Pancreas (tissue), 10 donors: ENCODE results near the gene FLT1. TPM values are rescaled to one million over a fixed set of nuclear protein-coding genes. Genes with fewer than 3 reads are reported as not detected.

Source experiments
- ATAC-seq, 4 donors: fragments of 200-7000 bp; cut with Tn5 transposase; one replicate each; pipeline versions ENCODE4 v1.8.0 to v1.9.1; 2020; ENCODE audit warnings: mild to moderate bottlenecking in 4 of 4, moderate library complexity in 4 of 4
- DNase-seq, 6 donors: peaks; one replicate each; pipeline ENCODE4 v3.0.0-alpha.2; 2020
- FAIRE-seq: peaks from 2 replicates; lab custom pipeline; 2012; peaks lifted over from hg19 to GRCh38; lab: Jason Lieb, UNC
- H3K27ac ChIP-seq, 4 donors: fragments of 200-600 bp; sonication (generic); 1 replicate in 3 of 4; 2 replicates in 1 of 4; pipeline versions ENCODE4 v1.5.0 to v1.8.0; 2020
- H3K27me3 ChIP-seq, 4 donors: fragments of 200-600 bp; one replicate each; pipeline ENCODE4 v1.8.0; 2021
- H3K36me3 ChIP-seq, 3 donors: fragments of 200-600 bp; sonication (generic) in 1 of 3; one replicate each; pipeline versions ENCODE4 v1.5.0 to v1.8.0; 2020 to 2021
- H3K4me1 ChIP-seq, 3 donors: fragments of 200-600 bp; one replicate each; pipeline ENCODE4 v1.8.0; 2021
- H3K4me3 ChIP-seq, 4 donors: fragments of 200-600 bp; sonication (generic) in 2 of 4; one replicate each; pipeline versions ENCODE4 v1.5.0 to v1.8.0; 2020 to 2021
- H3K9me3 ChIP-seq, 4 donors: fragments of 200-600 bp; one replicate each; pipeline ENCODE4 v1.8.0; 2021
- CTCF ChIP-seq, 4 donors: fragments of 200-600 bp; sonication (generic) in 3 of 4; IDR thresholded peaks; one replicate each; pipeline versions ENCODE4 v1.5.0 to v1.8.0; 2021; ENCODE audit warnings: antibody characterized with exemption in 4 of 4
- WGBS, 2 donors: extraction: QIAGEN DNeasy Blood & Tissue Kit; methylation state at CpG; one replicate each; pipeline ENCODE4 v1.1.7; 2013; 5-methylcytosine and 5-hydroxymethylcytosine counted together
- intact Hi-C, 3 donors: fragments of 100-400 bp; cut with DNase I; formaldehyde crosslinking; loops; one replicate each; pipeline versions ENCODE4 v1.11.1 to v1.14.2; 2022
- polyA plus RNA-seq, 2 donors: library from polyadenylated mRNA; stranded (reverse); fragments of 200-250 nt; gene quantifications; one replicate each; pipeline ENCODE4 v1.2.3, GENCODE V29; 2013
- total RNA-seq, 6 donors: library from RNA; stranded (reverse); fragmentation: NEBNext Ultra II Directional in 4 of 6; extraction: Animal tissue kit (Norgen Biotek cat#: 25700) in 4 of 6; gene quantifications; one replicate each; pipeline versions ENCODE4 v1.2.1 to v1.2.4, GENCODE V29; 2021 to 2023
- donor health status: healthy with polysubstance abuse.
- donor health status: DM: no; HTN: no; CAD: no; lungs with moderate emphysema.
- donor health status: DM: no; HTN: no; CAD: no.
- donor health status: control.
- donor health status: control.
- donor health status: Bipolar disorder and iron deficiency.
- donor health status: DM: yes; HTN: yes; CAD: no.
- donor health status: DM: no; HTN: no; CAD: no.
- donor health status: DM: no; HTN: no; CAD: no.
- donor health status: DM: yes; HTN: yes; CAD: no.

FLT1 gene
- total and polyA plus RNA-seq, 8 donors: 1.1 to 12.7 (median 8.1) TPM

- 61 to 75% methylated on average over 4 of the region's 4 CpGs for WGBS, 2 donors
- no peaks in the 10 kb centered on the region for H3K4me1 ChIP-seq
- H3K4me3 ChIP-seq: no peak overlapping the region
- no peaks in the 10 kb centered on the region for H3K36me3 ChIP-seq
- no peaks in the 10 kb centered on the region for H3K27me3 ChIP-seq
- no peaks in the 10 kb centered on the region for H3K9me3 ChIP-seq
- no peak overlapping the region for H3K27ac ChIP-seq
- ATAC-seq: no peak
- DNase-seq: no peak
- intact Hi-C loops: no loop called here
- no peak for TF ChIP-seq CTCF (IDR thresholded peaks at IDR 0.05)
- no peak for FAIRE-seq
Measured at GRCh38 chr13:28420704-28421103, 74.2 kb downstream of the FLT1 start.

GRCh38 chr13:28415994-28416421, 78.9 kb downstream of the FLT1 start:
- FAIRE-seq (no peak), DNase-seq (no peak), ATAC-seq (no peak)
- 36 to 37% methylated on average over 3 of the region's 3 CpGs for WGBS, 2 donors
- Histone ChIP-seq H3K27me3 (no peaks in the 10 kb centered on the region), H3K4me1 (no peaks in the 10 kb centered on the region), H3K4me3 (no peak overlapping the region), H3K36me3 (no peaks in the 10 kb centered on the region), H3K9me3 (no peaks in the 10 kb centered on the region), H3K27ac (no peak overlapping the region)
- intact Hi-C loops: no loop called here
- no peak for TF ChIP-seq CTCF (IDR thresholded peaks at IDR 0.05)

GRCh38 chr13:28413999-28414398, 80.9 kb downstream of the FLT1 start:
- FAIRE-seq (no peak), DNase-seq (no peak), ATAC-seq (no peak)
- H3K9me3 ChIP-seq: no peaks in the 10 kb centered on the region
- H3K36me3 ChIP-seq: no peaks in the 10 kb centered on the region
- H3K27ac ChIP-seq: no peak overlapping the region
- no peak overlapping the region for H3K4me3 ChIP-seq
- WGBS, 2 donors: 85 to 91% methylated on average over 4 of the region's 4 CpGs
- intact Hi-C loops: no loop called here
- no peak for TF ChIP-seq CTCF (IDR thresholded peaks at IDR 0.05)
- no peaks in the 10 kb centered on the region for H3K27me3 ChIP-seq
- H3K4me1 ChIP-seq: no peaks in the 10 kb centered on the region

GRCh38 chr13:28412981-28413380, 81.9 kb downstream of the FLT1 start:
- FAIRE-seq (no peak), ATAC-seq (no peak), DNase-seq (no peak)
- TF ChIP-seq CTCF (IDR thresholded peaks at IDR 0.05): no peak
- H3K9me3 ChIP-seq: no peaks in the 10 kb centered on the region
- no peaks in the 10 kb centered on the region for H3K27me3 ChIP-seq
- no peak overlapping the region for H3K27ac ChIP-seq
- intact Hi-C loops: no loop called here
- H3K4me3 ChIP-seq: no peak overlapping the region
- no peaks in the 10 kb centered on the region for H3K36me3 ChIP-seq
- WGBS, 2 donors: 62 to 74% methylated on average over 8 of the region's 8 CpGs
- no peaks in the 10 kb centered on the region for H3K4me1 ChIP-seq

GRCh38 chr13:28411831-28412353, 83.0 kb downstream of the FLT1 start:
- H3K36me3 ChIP-seq: no peaks in the 10 kb centered on the region
- ATAC-seq (no peak), FAIRE-seq (no peak), DNase-seq (no peak)
- no peak for TF ChIP-seq CTCF (IDR thresholded peaks at IDR 0.05)
- intact Hi-C loops: no loop called here
- H3K9me3 ChIP-seq: no peaks in the 10 kb centered on the region
- no peak overlapping the region for H3K4me3 ChIP-seq
- H3K4me1 ChIP-seq: no peaks in the 10 kb centered on the region
- H3K27ac ChIP-seq: no peak overlapping the region
- H3K27me3 ChIP-seq: no peaks in the 10 kb centered on the region
- 17 to 21% methylated on average over 5 of the region's 5 CpGs for WGBS, 2 donors
